ENCODE measurements around the gene DNAL4.
A peak's percentile ranks its signal among the peaks of the same experiment; 100 is the strongest.
"Not testable (repeated sequence)": the region's sequence is repeated elsewhere in the genome, so short reads cannot be mapped to it uniquely, and the experiment has no call there.

DNAL4 gene

DNA sequence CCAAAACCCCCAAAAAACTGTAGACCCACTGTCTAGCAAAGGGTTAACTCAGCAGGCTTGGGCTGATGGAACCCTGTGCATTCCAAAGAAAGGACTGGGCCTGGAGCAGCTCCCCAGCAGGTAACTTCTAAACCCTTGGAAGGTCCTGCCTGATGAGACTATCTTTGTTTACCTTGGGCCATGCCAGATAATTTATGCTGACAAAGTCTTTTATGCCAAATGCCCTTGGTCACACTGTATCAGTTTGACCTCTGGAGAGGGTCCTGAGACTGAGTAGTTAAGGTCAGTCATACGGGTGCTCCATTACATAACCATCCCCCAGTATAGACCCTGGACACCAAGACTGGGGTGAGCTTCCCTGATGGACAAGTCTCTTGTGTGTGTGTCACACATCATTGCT is 21.9 kb upstream of the DNAL4 start:
- H3K9me3 ChIP-seq, result 0 out of 2 replicates have a peak, but pooled peaks cover under 1% of the 10 kb centered on the region
- H3K27ac ChIP-seq, result no peak overlapping the region
- H3K36me3 ChIP-seq, result no peaks in the 10 kb centered on the region
- H4K20me1 ChIP-seq, result no peaks in the 10 kb centered on the region
- no peak for TF ChIP-seq Cebpa-rat (IDR thresholded peaks at IDR 0.05)
- 0 out of 2 replicates have a peak, but pooled peaks cover 4% of the 10 kb centered on the region for H3K4me1 ChIP-seq
- no peak overlapping the region for H3K4me2 ChIP-seq
- H3K4me3 ChIP-seq, result no peak overlapping the region
- H3K9ac ChIP-seq, result no peak overlapping the region
- no peaks in the 10 kb centered on the region for H3K27me3 ChIP-seq

DNA sequence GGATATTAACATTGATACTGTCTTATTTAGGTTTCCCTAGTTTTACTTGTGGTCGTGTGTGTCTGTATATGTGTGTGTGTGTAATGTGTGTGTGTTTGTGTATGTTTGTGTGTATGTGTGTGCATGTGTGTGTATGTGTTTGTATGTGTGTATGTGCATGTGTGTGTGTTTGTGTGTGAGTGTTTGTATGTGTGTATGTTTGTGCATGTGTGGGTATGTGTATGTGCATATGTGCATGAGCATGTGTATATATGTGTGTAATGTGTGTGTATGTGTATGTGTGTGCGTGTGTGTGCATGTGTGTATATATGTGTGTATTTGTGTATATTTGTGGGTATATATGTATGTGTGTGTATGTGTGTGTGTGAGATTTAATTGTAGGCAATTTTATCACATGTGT is 17.3 kb upstream of the DNAL4 start:
- no peak overlapping the region for H3K4me3 ChIP-seq
- H3K9ac ChIP-seq, result no peak overlapping the region
- no peak for TF ChIP-seq Cebpa-rat (IDR thresholded peaks at IDR 0.05)
- H3K9me3 ChIP-seq, result peaks cover 20% of the 10 kb centered on the region; the same call in 1 of the 2 replicates
- no peaks in the 10 kb centered on the region for H4K20me1 ChIP-seq
- H3K27me3 ChIP-seq, result no peaks in the 10 kb centered on the region
- H3K4me2 ChIP-seq, result no peak overlapping the region
- H3K4me1 ChIP-seq, result no peaks in the 10 kb centered on the region
- H3K27ac ChIP-seq, result no peak overlapping the region
- H3K36me3 ChIP-seq, result no peaks in the 10 kb centered on the region

DNA sequence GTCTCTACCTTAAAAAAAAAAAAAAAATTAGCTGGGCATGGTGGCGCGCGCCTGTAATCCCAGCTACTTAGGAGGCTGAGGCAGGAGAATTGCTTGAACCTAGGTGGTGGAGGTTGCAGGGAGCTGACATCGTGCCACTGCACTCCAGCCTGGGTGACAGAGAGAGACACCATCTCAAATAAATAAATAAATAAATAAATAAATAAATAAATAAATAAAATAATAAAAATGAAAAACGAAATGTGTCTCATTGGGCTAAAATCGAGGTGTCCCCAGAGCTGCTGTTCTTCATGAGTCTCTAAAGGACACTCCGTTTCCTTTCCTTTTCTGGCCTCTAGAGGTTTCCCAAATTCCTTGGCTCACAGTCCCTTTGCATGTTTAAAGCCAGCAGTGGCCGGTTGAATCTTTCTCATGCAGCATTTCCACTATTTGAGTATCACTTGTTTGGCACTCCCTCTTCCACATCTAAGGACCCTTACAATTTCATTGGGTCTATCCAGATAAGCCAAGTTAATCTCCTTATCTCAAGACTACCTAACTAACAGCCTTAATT is 11.2 kb upstream of the DNAL4 start:
- not testable (repeated sequence) for H4K20me1 ChIP-seq, H3K36me3 ChIP-seq, H3K4me2 ChIP-seq, H3K27ac ChIP-seq, H3K27me3 ChIP-seq, H3K4me3 ChIP-seq, H3K4me1 ChIP-seq, H3K9ac ChIP-seq
- peaks cover 12% of the 10 kb centered on the region; the same call in 1 of the 2 replicates for H3K9me3 ChIP-seq

DNA sequence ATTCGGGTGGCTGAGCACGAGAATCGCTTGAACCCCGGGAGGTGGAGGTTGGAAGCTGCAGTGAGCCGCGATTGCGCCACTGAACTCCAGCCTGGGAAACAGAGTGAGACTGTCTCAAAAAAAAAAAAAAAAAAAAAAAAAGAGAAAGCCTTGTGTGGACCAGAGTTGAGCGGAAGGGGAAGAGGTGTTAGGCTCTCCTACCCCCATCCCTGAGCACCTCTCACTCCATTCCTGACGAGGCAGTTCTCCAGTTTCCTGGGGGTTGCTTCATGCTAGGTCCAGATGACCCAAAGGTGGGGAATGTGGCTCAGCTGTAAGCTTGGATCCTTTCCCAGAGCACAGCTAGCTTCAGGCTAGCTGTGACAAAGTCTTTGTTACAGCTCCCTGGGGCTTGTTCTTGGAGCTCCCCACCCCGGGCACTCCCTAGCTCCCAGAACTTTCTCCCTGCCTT is 8.8 kb upstream of the DNAL4 start:
- Histone ChIP-seq H3K4me3 (no peak overlapping the region), H4K20me1 (no peaks in the 10 kb centered on the region), H3K27me3 (no peaks in the 10 kb centered on the region; the same call in 1 of the 2 replicates), H3K27ac (no peak overlapping the region), H3K9me3 (peaks cover 11% of the 10 kb centered on the region), H3K4me1 (no peaks in the 10 kb centered on the region), H3K9ac (no peak overlapping the region), H3K36me3 (no peaks in the 10 kb centered on the region), H3K4me2 (no peak overlapping the region)
- TF ChIP-seq Cebpa-rat (IDR thresholded peaks at IDR 0.05), result no peak

DNA sequence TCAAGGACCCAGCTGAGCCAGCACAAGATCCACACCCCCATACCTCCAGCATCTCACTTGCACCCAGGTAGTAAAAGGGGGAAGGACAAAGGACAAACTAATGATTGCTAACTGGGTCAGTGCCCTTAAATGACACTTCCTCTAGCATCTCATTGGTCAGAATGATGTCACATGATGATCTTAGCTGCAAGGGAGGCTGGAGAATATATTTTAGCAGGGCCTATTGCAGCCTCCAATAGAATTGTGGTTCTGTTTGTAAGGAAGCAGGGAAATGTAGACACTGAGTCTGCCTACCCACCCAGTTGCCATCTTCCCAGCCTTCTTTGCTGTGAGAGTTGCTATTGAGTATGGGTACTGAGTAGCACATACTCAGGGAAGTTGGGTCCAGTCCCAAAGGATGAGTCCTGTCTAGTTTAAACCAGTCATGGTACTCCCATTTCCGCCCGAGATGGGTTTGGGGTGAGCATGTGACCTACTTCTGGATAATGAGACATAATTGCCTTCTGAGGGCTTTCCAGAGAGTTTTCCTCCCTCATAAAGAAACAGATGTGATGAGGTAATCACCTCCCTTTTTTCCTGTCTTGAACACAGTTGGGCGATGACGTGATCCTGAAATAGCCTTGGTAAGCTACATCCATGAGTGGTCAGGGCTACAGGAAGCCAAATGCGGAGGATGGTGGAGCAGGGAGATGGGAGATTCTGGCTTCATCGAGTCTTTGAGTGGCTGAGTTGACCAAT is 5.5 kb upstream of the DNAL4 start:
- no peak for TF ChIP-seq Cebpa-rat (IDR thresholded peaks at IDR 0.05)
- no peak overlapping the region for H3K9ac ChIP-seq
- no peaks in the 10 kb centered on the region for H4K20me1 ChIP-seq
- no peaks in the 10 kb centered on the region; the same call in 1 of the 2 replicates for H3K27me3 ChIP-seq
- H3K4me1 ChIP-seq, result peaks cover 3% of the 10 kb centered on the region
- no peak overlapping the region for H3K4me2 ChIP-seq
- H3K36me3 ChIP-seq, result no peaks in the 10 kb centered on the region
- H3K9me3 ChIP-seq, result peaks cover 11% of the 10 kb centered on the region
- H3K4me3 ChIP-seq, result no peak overlapping the region
- no peak overlapping the region for H3K27ac ChIP-seq

DNA sequence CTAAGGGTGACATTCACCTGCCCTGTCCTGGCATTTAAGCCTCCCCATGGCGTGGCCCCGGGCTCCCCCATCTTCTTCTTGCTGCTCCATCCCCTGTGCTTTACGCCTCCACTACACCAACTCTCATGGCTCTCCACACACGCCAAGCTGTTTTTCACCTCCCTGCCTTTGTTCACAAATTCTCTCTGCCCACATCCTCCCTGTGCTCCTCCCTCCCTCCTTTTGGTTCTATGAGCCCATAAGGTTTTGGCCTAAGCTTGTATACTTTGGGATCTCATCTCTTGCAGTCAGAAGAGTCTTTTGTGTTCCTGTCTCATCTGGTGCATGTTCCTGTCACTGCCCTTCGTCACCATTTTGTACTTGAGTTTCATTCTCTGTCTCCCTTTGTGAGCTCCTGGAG is 4.6 kb upstream of the DNAL4 start:
- no peaks in the 10 kb centered on the region for H4K20me1 ChIP-seq
- no peak for TF ChIP-seq Cebpa-rat (IDR thresholded peaks at IDR 0.05)
- H3K4me1 ChIP-seq, result peaks cover 7% of the 10 kb centered on the region
- no peaks in the 10 kb centered on the region; the same call in 1 of the 2 replicates for H3K27me3 ChIP-seq
- no peak overlapping the region for H3K4me3 ChIP-seq
- no peak overlapping the region for H3K27ac ChIP-seq
- no peaks in the 10 kb centered on the region for H3K36me3 ChIP-seq
- H3K9me3 ChIP-seq, result peaks cover 11% of the 10 kb centered on the region
- no peak overlapping the region for H3K9ac ChIP-seq
- H3K4me2 ChIP-seq, result no peak overlapping the region

DNA sequence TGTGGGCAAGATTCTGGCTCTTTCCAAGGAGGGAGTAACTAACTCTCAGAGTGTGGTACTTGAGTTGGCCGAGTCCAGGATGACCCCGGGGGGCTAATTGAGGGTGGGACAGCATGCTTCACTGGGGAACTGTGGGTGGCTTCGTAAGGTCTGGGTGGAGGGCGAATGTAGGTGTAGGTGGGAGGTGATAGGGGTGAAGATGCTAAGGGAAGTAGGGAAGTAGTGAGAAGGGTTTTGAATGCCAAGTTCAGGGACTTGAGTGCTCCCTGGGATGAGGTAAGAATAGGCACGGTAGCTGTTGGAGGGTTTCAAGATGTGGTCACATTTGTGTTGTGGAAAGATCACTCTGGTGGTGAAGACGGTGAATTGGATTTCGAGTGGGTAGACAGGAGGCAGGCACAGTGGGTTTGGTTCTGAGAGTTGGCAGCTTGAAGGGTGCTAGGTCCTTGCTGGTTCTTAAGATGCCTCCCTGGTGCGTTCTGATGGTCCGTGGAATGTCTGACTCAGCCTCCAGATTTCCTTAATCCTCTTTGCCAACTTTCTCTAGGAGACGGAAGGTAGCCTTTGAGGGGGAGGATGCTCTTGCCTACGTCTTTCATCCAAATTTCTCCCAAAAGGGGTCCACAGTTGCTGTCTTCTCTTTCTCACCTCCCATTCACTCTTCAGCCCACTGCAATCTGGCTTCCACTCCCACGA is 2.5 kb upstream of the DNAL4 start:
- H3K27ac ChIP-seq, result no peak overlapping the region
- H3K4me3 ChIP-seq, result no peak overlapping the region
- peaks cover 18% of the 10 kb centered on the region for H3K4me1 ChIP-seq
- H3K4me2 ChIP-seq, result no peak overlapping the region
- H3K36me3 ChIP-seq, result no peaks in the 10 kb centered on the region
- no peak for TF ChIP-seq Cebpa-rat (IDR thresholded peaks at IDR 0.05)
- H3K9ac ChIP-seq, result no peak overlapping the region
- no peaks in the 10 kb centered on the region for H4K20me1 ChIP-seq
- H3K9me3 ChIP-seq, result peaks cover 11% of the 10 kb centered on the region
- no peaks in the 10 kb centered on the region; the same call in 1 of the 2 replicates for H3K27me3 ChIP-seq

DNA sequence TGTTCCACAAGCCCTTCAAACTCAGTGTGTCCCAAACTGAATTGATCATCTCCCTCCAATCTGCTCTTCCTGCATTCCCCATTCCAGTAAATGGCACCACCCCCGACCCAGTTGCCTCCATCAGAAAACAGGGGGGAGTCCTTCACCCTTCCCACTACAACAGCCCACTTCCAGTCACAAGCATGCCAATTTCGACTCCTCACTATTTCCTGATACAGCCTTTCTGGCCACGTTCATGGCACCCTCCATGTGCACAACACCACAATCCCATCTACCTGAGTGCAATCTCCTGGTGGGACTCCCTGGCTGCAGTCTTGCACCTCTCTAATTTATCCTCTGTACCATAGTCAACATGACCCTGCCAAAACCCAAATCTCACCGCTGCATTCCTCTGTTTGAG is 1.6 kb upstream of the DNAL4 start:
- Histone ChIP-seq H4K20me1 (no peaks in the 10 kb centered on the region), H3K4me1 (peaks cover 18% of the 10 kb centered on the region), H3K9me3 (peaks cover 11% of the 10 kb centered on the region), H3K4me2 (no peak overlapping the region), H3K27me3 (no peaks in the 10 kb centered on the region; the same call in 1 of the 2 replicates), H3K27ac (no peak overlapping the region), H3K9ac (no peak overlapping the region), H3K36me3 (peaks cover 3% of the 10 kb centered on the region), H3K4me3 (no peak overlapping the region)
- TF ChIP-seq Cebpa-rat (IDR thresholded peaks at IDR 0.05), result no peak

DNA sequence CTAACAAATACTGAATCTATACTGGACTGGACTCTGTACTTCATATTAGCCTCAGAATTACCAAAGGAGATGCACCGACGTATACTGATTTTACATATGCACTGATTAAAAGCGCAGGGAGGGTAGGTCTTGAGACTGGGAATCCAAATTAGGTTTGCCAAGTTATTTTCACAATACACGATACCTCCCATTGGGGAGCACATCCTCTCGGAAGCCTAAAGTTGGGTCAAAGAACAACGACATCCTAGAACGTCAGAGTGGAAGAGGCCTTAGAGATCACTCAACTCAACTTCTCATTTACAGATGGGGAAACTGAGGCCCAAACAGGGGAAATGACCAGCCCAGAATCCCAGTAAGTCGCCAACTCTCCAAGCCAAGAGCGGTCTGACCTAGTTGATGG is 626 bp downstream of the DNAL4 start:
- H3K27ac ChIP-seq, result peak overlapping the region; percentile 56; the same call in 1 of the 2 replicates
- no peaks in the 10 kb centered on the region for H4K20me1 ChIP-seq
- peak overlapping the region; percentile 86 for H3K4me3 ChIP-seq
- peaks cover 14% of the 10 kb centered on the region for H3K36me3 ChIP-seq
- TF ChIP-seq Cebpa-rat (IDR thresholded peaks at IDR 0.05), result no peak
- H3K4me1 ChIP-seq, result peaks cover 18% of the 10 kb centered on the region
- H3K4me2 ChIP-seq, result peak overlapping the region; percentile 97
- no peaks in the 10 kb centered on the region for H3K9me3 ChIP-seq
- no peaks in the 10 kb centered on the region; the same call in 1 of the 2 replicates for H3K27me3 ChIP-seq
- peak overlapping the region; percentile 79 for H3K9ac ChIP-seq

DNA sequence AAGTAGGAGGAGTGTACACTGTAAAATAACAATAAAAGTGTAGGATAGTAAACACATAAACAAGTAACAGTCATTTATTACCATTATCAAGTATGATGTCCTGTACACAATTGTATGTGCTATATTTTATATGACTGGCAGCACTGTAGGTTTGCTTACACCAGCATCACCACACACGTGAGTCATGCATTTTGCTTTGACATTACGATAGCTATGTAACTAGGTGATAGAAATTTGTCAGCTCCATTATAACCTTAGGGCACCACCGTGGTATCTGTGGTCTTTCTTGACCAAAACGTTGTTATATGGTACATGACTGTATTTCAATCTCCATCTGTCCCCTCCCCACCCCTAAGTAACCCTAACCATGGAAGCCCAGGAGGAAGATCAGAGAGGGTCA is 1.1 kb downstream of the DNAL4 start:
- Histone ChIP-seq H3K4me1 (peaks cover 18% of the 10 kb centered on the region), H3K27ac (no peak overlapping the region), H3K4me2 (peak overlapping the region; percentile 97), H3K27me3 (no peaks in the 10 kb centered on the region), H4K20me1 (no peaks in the 10 kb centered on the region), H3K4me3 (peak overlapping the region; percentile 86), H3K9me3 (no peaks in the 10 kb centered on the region), H3K36me3 (peaks cover 17% of the 10 kb centered on the region), H3K9ac (peak overlapping the region; percentile 79; the same call in 1 of the 2 replicates)
- no peak for TF ChIP-seq Cebpa-rat (IDR thresholded peaks at IDR 0.05)

Measured in BLaER1 (cell line).